WTC11 (cell line): ENCODE measurements around the gene ATP6V0B. TPM values are rescaled to one million over a fixed set of nuclear protein-coding genes. Genes with fewer than 3 reads are reported as not detected.
A peak's percentile ranks its signal among the peaks of the same experiment; 100 is the strongest.

Experiments
- ATAC-seq: fragments of 200-7000 bp; cut with Tn5 transposase; 2 replicates; pipeline ENCODE4 v1.10.0; 2021; ENCODE audit warnings: mild to moderate bottlenecking, moderate library complexity
- CTCF ChIA-PET: fragments of 300-600 bp; sonication (Branson Sonifier 250); formaldehyde crosslinking; loops from one replicate; lab custom pipeline; 2021; ENCODE audit warnings: antibody characterized with exemption; lab: Charles Lee
- POLR2A ChIA-PET: fragments of 350-600 bp; sonication (Branson Sonifier 250); formaldehyde crosslinking; loops from one replicate; lab custom pipeline; 2021; ENCODE audit warnings: antibody characterized with exemption; lab: Charles Lee
- DNase-seq: peaks from one replicate; pipeline ENCODE4 v3.0.0; 2021; ENCODE audit warnings: low spot score
- H3K27ac Mint-ChIP-seq: 2 replicates; pipeline ENCODE4 v1.8.0; 2021; ENCODE audit warnings: mixed read lengths
- H3K27me3 Mint-ChIP-seq: 2 replicates; pipeline ENCODE4 v1.8.0; 2021; ENCODE audit warnings: low read depth, mild to moderate bottlenecking, moderate library complexity, mixed read lengths
- H3K36me3 Mint-ChIP-seq: 2 replicates; pipeline ENCODE4 v1.8.0; 2021; ENCODE audit warnings: mixed read lengths
- H3K4me1 Mint-ChIP-seq: 2 replicates; pipeline ENCODE4 v1.8.0; 2022; ENCODE audit warnings: mixed read lengths
- H3K4me3 Mint-ChIP-seq: 2 replicates; pipeline ENCODE4 v1.8.0; 2021; ENCODE audit warnings: mild to moderate bottlenecking, moderate library complexity, mixed read lengths
- H3K9me3 Mint-ChIP-seq: 2 replicates; pipeline ENCODE4 v1.8.0; 2021; ENCODE audit warnings: mixed read lengths
- ATF1 ChIP-seq: sonication (generic); formaldehyde crosslinking; IDR thresholded peaks from 2 replicates; pipeline ENCODE4 v1.8.1; 2023; ENCODE audit warnings: mild to moderate bottlenecking, moderate library complexity, missing genetic modification reagents
- CREB1 ChIP-seq: sonication (generic); formaldehyde crosslinking; IDR thresholded peaks from 2 replicates; pipeline ENCODE4 v1.8.0; 2023; ENCODE audit warnings: mild to moderate bottlenecking, missing genetic modification reagents
- JAZF1 ChIP-seq: fragments of 250-450 bp; sonication (Bioruptor Pico); IDR thresholded peaks from 2 replicates; pipeline ENCODE4 v1.9.0; 2021; ENCODE audit warnings: moderate library complexity, mild to moderate bottlenecking, inconsistent platforms
- NFE2L1 ChIP-seq: sonication (generic); formaldehyde crosslinking; IDR thresholded peaks from 2 replicates; pipeline ENCODE4 v1.8.1; 2023; ENCODE audit warnings: missing genetic modification reagents
- NR3C1 ChIP-seq: sonication (generic); formaldehyde crosslinking; conservative IDR thresholded peaks from 2 replicates; pipeline ENCODE4 v1.8.1; 2023; ENCODE audit warnings: low read depth, mild to moderate bottlenecking, missing genetic modification reagents
- SOX15 ChIP-seq: fragments of 250-450 bp; sonication (Bioruptor Pico); IDR thresholded peaks from 2 replicates; pipeline ENCODE4 v1.9.0; 2021; ENCODE audit warnings: mild to moderate bottlenecking
- ZNF121 ChIP-seq: sonication (generic); formaldehyde crosslinking; IDR thresholded peaks from 2 replicates; pipeline ENCODE4 v1.8.0; 2023; ENCODE audit warnings: missing genetic modification reagents
- total RNA-seq: library from RNA; stranded (reverse); gene quantifications from 3 replicates; pipeline ENCODE4 v1.2.3, GENCODE V29; 2021
- TF ChIP-seq, protein P1 (sequence below): sonication (generic); formaldehyde crosslinking; IDR thresholded peaks from 2 replicates; pipeline ENCODE4 v1.8.1; 2023; ENCODE audit warnings: mild to moderate bottlenecking, moderate library complexity, missing genetic modification reagents
- TF ChIP-seq, protein P2 (sequence below): fragments of 250-450 bp; sonication (Bioruptor Pico); conservative IDR thresholded peaks from 2 replicates; pipeline ENCODE4 v1.9.0; 2021; ENCODE audit warnings: mild to moderate bottlenecking
- TF ChIP-seq, protein P3 (sequence below): fragments of 250-450 bp; sonication (Bioruptor Pico); IDR thresholded peaks from 2 replicates; pipeline ENCODE4 v1.9.0; 2021; ENCODE audit warnings: mild to moderate bottlenecking, borderline replicate concordance
- TF ChIP-seq, protein P4 (sequence below): sonication (generic); formaldehyde crosslinking; conservative IDR thresholded peaks from 2 replicates; pipeline ENCODE4 v1.8.1; 2023; ENCODE audit warnings: mild to moderate bottlenecking, low read depth, missing genetic modification reagents, moderate library complexity

ATP6V0B gene
- total RNA-seq, 1 experiment from 2014 or later, result 110 TPM

DNA sequence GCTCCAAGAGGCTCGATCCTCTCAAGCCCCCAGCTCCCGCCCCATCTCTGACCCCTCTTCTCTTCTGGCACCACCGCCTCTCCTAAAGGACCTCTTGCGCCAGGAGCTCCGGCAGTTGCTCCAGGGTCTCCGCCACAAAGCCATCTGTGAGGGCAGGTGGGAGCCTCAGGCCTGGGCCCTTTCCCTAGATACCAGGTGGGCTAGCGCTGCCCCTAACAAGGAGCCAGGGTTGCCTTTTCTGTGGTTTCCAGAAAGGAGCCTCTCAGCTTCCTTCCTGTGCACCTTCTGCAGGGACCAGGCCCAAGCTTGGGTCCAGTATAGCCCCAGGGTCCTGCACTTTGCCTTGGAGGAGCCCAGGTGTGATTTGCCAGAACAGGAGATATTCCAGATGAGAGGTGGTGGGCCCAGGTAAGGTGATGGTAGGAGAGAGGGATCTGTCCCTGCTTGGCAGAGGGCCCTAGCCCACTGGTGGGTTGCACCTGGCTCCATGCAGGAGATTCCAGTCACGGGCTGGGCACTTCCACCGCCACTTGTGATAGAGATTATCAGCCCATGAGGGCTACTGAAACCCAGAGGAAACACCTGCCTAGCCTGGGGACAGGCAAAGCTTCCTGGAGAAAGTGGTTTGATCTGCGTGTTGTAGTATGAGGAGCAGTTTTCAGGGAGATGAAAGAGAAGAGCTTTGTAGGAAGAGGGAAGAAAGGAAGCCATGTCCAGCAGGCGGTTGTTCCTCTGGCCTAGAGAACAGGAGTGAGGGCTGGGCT lies 17.7 kb downstream of the ATP6V0B start (continued):
- TF ChIP-seq, protein P1, sequence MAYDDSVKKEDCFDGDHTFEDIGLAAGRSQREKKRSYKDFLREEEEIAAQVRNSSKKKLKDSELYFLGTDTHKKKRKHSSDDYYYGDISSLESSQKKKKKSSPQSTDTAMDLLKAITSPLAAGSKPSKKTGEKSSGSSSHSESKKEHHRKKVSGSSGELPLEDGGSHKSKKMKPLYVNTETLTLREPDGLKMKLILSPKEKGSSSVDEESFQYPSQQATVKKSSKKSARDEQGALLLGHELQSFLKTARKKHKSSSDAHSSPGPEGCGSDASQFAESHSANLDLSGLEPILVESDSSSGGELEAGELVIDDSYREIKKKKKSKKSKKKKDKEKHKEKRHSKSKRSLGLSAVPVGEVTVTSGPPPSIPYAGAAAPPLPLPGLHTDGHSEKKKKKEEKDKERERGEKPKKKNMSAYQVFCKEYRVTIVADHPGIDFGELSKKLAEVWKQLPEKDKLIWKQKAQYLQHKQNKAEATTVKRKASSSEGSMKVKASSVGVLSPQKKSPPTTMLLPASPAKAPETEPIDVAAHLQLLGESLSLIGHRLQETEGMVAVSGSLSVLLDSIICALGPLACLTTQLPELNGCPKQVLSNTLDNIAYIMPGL (CRISPR knock-in tag), result no peak
- no peak for TF ChIP-seq NFE2L1
- no peak for TF ChIP-seq ATF1 (CRISPR knock-in tag)
- TF ChIP-seq JAZF1, result no peak
- TF ChIP-seq, protein P2, sequence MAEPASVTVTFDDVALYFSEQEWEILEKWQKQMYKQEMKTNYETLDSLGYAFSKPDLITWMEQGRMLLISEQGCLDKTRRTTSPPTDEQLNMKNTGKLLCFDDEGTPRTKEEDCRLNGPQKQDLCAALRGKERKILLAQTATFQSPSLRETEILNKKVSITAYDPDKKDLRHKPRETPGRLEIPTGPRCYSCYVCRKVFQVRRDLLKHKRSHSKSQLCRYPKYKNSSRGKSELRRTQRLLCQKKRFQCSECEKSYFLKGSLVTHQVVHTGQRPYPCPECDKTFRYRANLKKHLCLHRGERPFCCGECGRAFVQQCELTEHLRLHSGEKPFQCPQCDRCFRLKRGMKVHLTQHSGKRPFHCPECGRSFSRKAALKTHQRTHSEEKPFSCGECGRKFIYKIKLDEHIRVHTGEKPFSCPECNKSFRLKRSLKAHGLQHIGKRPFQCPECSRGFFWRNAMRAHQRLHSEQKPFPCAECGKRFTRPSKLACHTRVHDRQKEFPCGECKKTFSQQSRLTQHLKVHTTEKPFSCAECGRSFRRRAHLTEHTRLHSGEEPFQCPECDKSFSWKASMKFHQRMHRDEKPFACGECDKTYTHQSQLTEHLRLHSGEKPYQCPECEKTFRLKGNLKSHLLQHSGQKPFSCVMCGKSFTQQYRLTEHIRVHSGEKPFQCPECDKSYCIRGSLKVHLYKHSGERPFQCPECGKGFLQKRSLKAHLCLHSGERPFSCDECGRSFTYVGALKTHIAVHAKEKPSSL (CRISPR knock-in tag), result no peak
- TF ChIP-seq NR3C1 (CRISPR knock-in tag), result no peak
- TF ChIP-seq, protein P3, sequence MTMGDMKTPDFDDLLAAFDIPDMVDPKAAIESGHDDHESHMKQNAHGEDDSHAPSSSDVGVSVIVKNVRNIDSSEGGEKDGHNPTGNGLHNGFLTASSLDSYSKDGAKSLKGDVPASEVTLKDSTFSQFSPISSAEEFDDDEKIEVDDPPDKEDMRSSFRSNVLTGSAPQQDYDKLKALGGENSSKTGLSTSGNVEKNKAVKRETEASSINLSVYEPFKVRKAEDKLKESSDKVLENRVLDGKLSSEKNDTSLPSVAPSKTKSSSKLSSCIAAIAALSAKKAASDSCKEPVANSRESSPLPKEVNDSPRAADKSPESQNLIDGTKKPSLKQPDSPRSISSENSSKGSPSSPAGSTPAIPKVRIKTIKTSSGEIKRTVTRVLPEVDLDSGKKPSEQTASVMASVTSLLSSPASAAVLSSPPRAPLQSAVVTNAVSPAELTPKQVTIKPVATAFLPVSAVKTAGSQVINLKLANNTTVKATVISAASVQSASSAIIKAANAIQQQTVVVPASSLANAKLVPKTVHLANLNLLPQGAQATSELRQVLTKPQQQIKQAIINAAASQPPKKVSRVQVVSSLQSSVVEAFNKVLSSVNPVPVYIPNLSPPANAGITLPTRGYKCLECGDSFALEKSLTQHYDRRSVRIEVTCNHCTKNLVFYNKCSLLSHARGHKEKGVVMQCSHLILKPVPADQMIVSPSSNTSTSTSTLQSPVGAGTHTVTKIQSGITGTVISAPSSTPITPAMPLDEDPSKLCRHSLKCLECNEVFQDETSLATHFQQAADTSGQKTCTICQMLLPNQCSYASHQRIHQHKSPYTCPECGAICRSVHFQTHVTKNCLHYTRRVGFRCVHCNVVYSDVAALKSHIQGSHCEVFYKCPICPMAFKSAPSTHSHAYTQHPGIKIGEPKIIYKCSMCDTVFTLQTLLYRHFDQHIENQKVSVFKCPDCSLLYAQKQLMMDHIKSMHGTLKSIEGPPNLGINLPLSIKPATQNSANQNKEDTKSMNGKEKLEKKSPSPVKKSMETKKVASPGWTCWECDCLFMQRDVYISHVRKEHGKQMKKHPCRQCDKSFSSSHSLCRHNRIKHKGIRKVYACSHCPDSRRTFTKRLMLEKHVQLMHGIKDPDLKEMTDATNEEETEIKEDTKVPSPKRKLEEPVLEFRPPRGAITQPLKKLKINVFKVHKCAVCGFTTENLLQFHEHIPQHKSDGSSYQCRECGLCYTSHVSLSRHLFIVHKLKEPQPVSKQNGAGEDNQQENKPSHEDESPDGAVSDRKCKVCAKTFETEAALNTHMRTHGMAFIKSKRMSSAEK (CRISPR knock-in tag), result no peak
- TF ChIP-seq, protein P4, sequence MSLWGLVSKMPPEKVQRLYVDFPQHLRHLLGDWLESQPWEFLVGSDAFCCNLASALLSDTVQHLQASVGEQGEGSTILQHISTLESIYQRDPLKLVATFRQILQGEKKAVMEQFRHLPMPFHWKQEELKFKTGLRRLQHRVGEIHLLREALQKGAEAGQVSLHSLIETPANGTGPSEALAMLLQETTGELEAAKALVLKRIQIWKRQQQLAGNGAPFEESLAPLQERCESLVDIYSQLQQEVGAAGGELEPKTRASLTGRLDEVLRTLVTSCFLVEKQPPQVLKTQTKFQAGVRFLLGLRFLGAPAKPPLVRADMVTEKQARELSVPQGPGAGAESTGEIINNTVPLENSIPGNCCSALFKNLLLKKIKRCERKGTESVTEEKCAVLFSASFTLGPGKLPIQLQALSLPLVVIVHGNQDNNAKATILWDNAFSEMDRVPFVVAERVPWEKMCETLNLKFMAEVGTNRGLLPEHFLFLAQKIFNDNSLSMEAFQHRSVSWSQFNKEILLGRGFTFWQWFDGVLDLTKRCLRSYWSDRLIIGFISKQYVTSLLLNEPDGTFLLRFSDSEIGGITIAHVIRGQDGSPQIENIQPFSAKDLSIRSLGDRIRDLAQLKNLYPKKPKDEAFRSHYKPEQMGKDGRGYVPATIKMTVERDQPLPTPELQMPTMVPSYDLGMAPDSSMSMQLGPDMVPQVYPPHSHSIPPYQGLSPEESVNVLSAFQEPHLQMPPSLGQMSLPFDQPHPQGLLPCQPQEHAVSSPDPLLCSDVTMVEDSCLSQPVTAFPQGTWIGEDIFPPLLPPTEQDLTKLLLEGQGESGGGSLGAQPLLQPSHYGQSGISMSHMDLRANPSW (CRISPR knock-in tag), result no peak
- TF ChIP-seq SOX15, result no peak

DNA sequence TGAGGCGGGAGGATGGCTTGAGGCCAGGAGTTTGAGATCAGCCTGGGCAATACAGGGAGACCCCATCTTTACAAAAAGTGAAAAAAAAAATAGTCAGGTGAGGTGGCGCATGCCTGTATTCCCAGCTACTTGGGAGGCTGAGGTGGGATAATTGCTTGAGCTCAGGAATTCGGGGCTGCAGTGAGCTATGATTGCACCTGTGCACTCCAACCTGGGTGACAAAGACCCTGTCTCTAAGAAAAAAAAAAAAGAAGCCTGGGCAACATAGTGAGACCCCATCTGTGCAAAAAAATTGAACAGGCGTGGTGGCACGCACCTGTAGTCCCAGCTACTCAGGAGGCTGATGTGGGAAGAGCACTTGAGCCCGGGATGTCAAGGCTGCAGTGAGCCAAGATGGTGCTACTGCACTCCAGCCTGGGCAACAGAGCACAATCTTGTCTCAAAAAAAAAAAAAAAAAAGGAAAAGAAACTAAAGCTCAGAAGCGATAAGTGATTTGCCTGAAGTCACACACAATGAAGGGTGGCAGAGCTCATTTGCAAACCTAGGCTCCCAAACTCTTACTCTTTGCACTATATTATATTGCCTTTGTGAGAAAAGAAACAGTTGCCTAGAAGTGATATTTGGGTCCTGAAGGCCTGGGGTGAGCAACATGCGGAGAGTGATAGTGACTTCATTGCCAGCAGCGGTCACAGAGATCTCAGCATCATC lies 18.6 kb downstream of the ATP6V0B start:
- no peak for DNase-seq
- H3K4me3 Mint-ChIP-seq, result peak overlapping the region; percentile 86; the same call in 1 of the 2 replicates

More for the DNA sequence above, 18.6 kb downstream of the ATP6V0B start:
- H3K9me3 Mint-ChIP-seq, result no peaks in the 10 kb centered on the region
- H3K27me3 Mint-ChIP-seq, result peaks cover 14% of the 10 kb centered on the region
- peaks cover 25% of the 10 kb centered on the region for H3K4me1 Mint-ChIP-seq
- no peak for TF ChIP-seq CREB1 (CRISPR knock-in tag)
- TF ChIP-seq, protein P2 (CRISPR knock-in tag), result no peak
- TF ChIP-seq ZNF121, result peak; percentile 76
- H3K27ac Mint-ChIP-seq, result no peak overlapping the region
- ChIA-PET POLR2A (interaction anchor here (0.9 to 3.0 kb wide), 2 partner anchors 19 to 21 kb away, joined by 5 to 13 read pairs; partner anchors contain the start of gene ATP6V0B), CTCF (interaction anchor here (0.9 to 9.8 kb wide), 12 partner anchors 12 to 659 kb away, joined by 3 to 87 read pairs (median 6); no protein-coding TSS in a partner anchor)
- ATAC-seq, result no peak
- no peaks in the 10 kb centered on the region for H3K36me3 Mint-ChIP-seq
